ENCODE results near the gene ERC2. TPM values are rescaled to one million over a fixed set of nuclear protein-coding genes. Genes with fewer than 3 reads are reported as not detected.

ERC2 gene
- total RNA-seq, 3 donors from 2014 or later, result 0.16 TPM; not detected in 2

- peaks cover 16% of the 10 kb centered on the region for H3K27me3 Mint-ChIP-seq (ENCODE audit: low read depth)
- ATAC-seq, result no peak
- no peaks in the 10 kb centered on the region for H3K4me1 Mint-ChIP-seq (ENCODE audit: low read depth)
- no peak overlapping the region for H3K4me3 Mint-ChIP-seq
- no peak for DNase-seq
- no peaks in the 10 kb centered on the region for H3K9me3 Mint-ChIP-seq
- no peaks in the 10 kb centered on the region for H3K36me3 Mint-ChIP-seq (ENCODE audit: insufficient read depth)
Measured at GRCh38 chr3:56410576-56410975, 57.7 kb downstream of the ERC2 start.

- H3K9me3 Mint-ChIP-seq, result no peaks in the 10 kb centered on the region
- no peaks in the 10 kb centered on the region for H3K36me3 Mint-ChIP-seq (ENCODE audit: insufficient read depth)
- H3K27me3 Mint-ChIP-seq (ENCODE audit: low read depth), result peaks cover 17% of the 10 kb centered on the region
- H3K4me1 Mint-ChIP-seq (ENCODE audit: low read depth), result no peaks in the 10 kb centered on the region
- ATAC-seq, result no peak
- no peak for DNase-seq
- no peak overlapping the region for H3K4me3 Mint-ChIP-seq
Measured at GRCh38 chr3:56409790-56410189, 58.5 kb downstream of the ERC2 start.

- ATAC-seq (no peak), DNase-seq (no peak)
- H3K9me3 Mint-ChIP-seq, result no peaks in the 10 kb centered on the region
- H3K4me1 Mint-ChIP-seq (ENCODE audit: low read depth), result no peaks in the 10 kb centered on the region
- H3K4me3 Mint-ChIP-seq, result no peak overlapping the region
- no peaks in the 10 kb centered on the region for H3K36me3 Mint-ChIP-seq (ENCODE audit: insufficient read depth)
- peaks cover 20% of the 10 kb centered on the region for H3K27me3 Mint-ChIP-seq (ENCODE audit: low read depth)
Measured at GRCh38 chr3:56408761-56409196, 59.5 kb downstream of the ERC2 start.

GRCh38 chr3:56406826-56407515 is 61.3 kb downstream of the ERC2 start:
- Mint-ChIP-seq H3K36me3 (ENCODE audit: insufficient read depth) (no peaks in the 10 kb centered on the region), H3K4me1 (ENCODE audit: low read depth) (no peaks in the 10 kb centered on the region), H3K4me3 (no peak overlapping the region), H3K27me3 (ENCODE audit: low read depth) (peaks cover 19% of the 10 kb centered on the region), H3K9me3 (no peaks in the 10 kb centered on the region)
- ATAC-seq (no peak), DNase-seq (no peak)

DNA sequence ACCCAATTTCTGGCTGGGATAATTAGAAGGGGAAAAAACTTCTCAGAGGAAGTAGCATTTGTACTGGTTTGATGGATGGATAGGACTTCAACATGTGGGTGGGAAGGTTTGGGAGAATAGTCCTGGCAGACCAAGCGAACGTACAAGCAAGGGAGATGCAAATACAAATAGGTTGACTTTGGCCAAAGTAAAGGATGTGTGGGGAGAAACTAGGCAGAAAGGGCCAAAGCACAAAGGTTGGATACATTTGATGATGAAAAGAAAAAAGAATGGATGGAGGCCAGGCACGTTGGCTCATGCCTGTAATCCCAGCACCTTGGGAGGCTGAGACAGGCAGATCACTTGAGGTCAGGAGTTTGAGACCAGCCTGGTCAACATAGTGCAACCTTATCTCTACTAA is 63.4 kb downstream of the ERC2 start:
- no peaks in the 10 kb centered on the region for H3K4me1 Mint-ChIP-seq (ENCODE audit: low read depth)
- ATAC-seq, result no peak
- H3K27me3 Mint-ChIP-seq (ENCODE audit: low read depth), result peaks cover 10% of the 10 kb centered on the region
- no peaks in the 10 kb centered on the region for H3K36me3 Mint-ChIP-seq (ENCODE audit: insufficient read depth)
- H3K9me3 Mint-ChIP-seq, result no peaks in the 10 kb centered on the region
- no peak for DNase-seq
- no peak overlapping the region for H3K4me3 Mint-ChIP-seq

DNA sequence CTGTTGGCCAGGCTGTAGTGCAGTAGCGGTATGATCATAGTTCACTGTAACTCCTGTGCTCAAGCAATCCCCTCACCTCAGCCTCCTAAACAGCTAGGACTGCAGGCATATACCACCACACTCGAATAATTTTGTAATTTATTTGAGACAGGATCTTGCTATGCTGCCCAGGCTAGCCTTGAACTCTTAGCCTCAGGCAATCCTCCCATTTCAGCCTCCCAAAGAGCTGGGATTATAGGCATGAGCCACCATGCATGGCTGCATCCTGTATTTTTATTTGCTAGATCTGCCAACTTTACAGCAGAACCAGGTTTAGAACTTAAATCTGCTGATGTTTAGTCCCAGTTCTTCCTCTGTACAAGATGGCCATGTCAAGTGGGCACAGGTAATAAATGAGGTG is 69.6 kb downstream of the ERC2 start:
- Mint-ChIP-seq H3K4me3 (no peak overlapping the region), H3K9me3 (no peaks in the 10 kb centered on the region), H3K27me3 (ENCODE audit: low read depth) (peaks cover 19% of the 10 kb centered on the region), H3K4me1 (ENCODE audit: low read depth) (no peaks in the 10 kb centered on the region), H3K36me3 (ENCODE audit: insufficient read depth) (no peaks in the 10 kb centered on the region)
- DNase-seq, result no peak
- ATAC-seq, result no peak

- Mint-ChIP-seq H3K27me3 (ENCODE audit: low read depth) (peaks cover 22% of the 10 kb centered on the region), H3K4me3 (no peak overlapping the region), H3K36me3 (ENCODE audit: insufficient read depth) (no peaks in the 10 kb centered on the region), H3K4me1 (ENCODE audit: low read depth) (no peaks in the 10 kb centered on the region), H3K9me3 (no peaks in the 10 kb centered on the region)
- ATAC-seq (no peak), DNase-seq (no peak)
Measured at GRCh38 chr3:56397798-56398197, 70.5 kb downstream of the ERC2 start.

GRCh38 chr3:56389183-56389830 is 79.0 kb downstream of the ERC2 start:
- no peak for DNase-seq
- no peaks in the 10 kb centered on the region for H3K9me3 Mint-ChIP-seq
- H3K36me3 Mint-ChIP-seq (ENCODE audit: insufficient read depth), result no peaks in the 10 kb centered on the region
- H3K4me1 Mint-ChIP-seq (ENCODE audit: low read depth), result no peaks in the 10 kb centered on the region
- H3K4me3 Mint-ChIP-seq, result no peak overlapping the region
- peak; percentile 38 to 53 for ATAC-seq
- H3K27me3 Mint-ChIP-seq (ENCODE audit: low read depth), result peaks cover 14% of the 10 kb centered on the region

GRCh38 chr3:56383092-56383491 is 85.2 kb downstream of the ERC2 start:
- H3K4me1 Mint-ChIP-seq (ENCODE audit: low read depth), result no peaks in the 10 kb centered on the region
- ATAC-seq (no peak), DNase-seq (no peak)
- no peak overlapping the region for H3K4me3 Mint-ChIP-seq
- H3K36me3 Mint-ChIP-seq (ENCODE audit: insufficient read depth), result no peaks in the 10 kb centered on the region
- H3K27me3 Mint-ChIP-seq (ENCODE audit: low read depth), result peaks cover 8% of the 10 kb centered on the region
- H3K9me3 Mint-ChIP-seq, result no peaks in the 10 kb centered on the region

DNA sequence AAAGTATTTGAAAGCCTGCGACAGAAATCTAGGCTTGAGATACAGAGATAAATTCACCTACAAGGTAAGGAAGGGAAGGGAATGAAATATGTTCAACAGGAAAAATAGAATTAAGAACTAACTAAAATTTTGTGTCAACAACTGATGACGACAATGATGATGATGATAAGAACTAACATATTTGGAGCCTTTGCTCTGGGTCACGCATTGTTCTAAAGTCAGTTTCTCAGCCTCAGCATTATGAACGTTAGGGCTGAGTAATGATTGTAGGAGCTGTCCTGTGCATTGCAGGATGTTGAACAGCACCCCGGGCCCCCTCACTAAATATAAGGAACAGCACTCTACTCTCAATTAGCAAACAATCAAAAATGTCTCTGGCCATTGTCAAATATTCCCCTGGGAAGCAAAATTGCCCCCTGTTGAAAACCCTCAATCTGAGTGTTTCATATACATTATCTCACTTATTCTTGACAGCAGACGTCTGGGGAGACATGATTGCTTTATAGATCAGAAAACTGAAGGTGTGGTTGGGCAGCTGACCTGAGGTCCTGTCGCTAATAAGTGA is 88.5 kb downstream of the ERC2 start:
- Mint-ChIP-seq H3K9me3 (peaks cover 9% of the 10 kb centered on the region), H3K27me3 (ENCODE audit: low read depth) (peaks cover 5% of the 10 kb centered on the region), H3K4me3 (no peak overlapping the region), H3K4me1 (ENCODE audit: low read depth) (no peaks in the 10 kb centered on the region), H3K36me3 (ENCODE audit: insufficient read depth) (no peaks in the 10 kb centered on the region)
- DNase-seq, result no peak
- no peak for ATAC-seq

DNA sequence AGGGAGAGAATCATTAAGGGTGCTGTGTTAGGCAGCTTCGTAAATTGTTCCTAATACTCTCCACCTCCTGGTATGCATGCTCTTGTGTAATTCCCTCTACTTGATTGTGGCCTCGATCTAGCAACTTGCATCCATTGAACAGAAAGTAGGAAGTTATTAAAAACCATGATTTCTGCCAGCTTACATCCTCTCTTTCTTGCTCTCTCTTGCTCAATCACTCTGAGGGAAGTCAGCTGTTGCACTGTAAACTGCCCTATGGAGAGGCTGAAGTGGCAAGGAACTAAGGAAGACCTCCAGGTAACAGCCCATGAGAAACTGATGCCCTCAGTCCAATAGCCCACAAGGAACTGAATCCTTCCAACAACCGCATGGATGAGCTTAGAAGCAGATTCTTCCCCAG is 92.6 kb downstream of the ERC2 start:
- no peak for ATAC-seq
- no peaks in the 10 kb centered on the region for H3K36me3 Mint-ChIP-seq (ENCODE audit: insufficient read depth)

DNA sequence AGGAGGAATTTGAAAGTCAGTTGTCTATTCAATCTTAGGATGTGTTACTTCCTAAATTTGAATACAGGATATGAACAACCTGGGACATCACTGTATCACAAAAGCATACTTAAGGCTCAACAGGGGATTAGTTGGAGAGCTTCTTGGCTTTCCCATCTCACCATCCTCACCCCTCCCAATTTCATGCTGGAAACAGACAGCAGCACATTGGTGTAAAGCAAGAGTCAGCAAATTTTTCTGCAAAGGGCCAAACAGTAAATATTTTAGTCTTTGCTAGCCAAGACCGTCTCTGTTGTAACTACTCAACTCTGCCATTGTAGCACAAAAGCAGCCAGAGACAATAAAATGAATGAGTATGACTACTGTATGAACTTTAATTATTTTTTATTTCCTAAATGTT is 94.9 kb downstream of the ERC2 start:
- Mint-ChIP-seq H3K36me3 (ENCODE audit: insufficient read depth) (no peaks in the 10 kb centered on the region), H3K4me3 (no peak overlapping the region), H3K9me3 (peaks cover 9% of the 10 kb centered on the region), H3K4me1 (ENCODE audit: low read depth) (no peaks in the 10 kb centered on the region), H3K27me3 (ENCODE audit: low read depth) (peaks cover 12% of the 10 kb centered on the region)
- ATAC-seq (no peak), DNase-seq (no peak)

More for the DNA sequence above, 92.6 kb downstream of the ERC2 start:
- peaks cover 9% of the 10 kb centered on the region for H3K9me3 Mint-ChIP-seq
- no peak for DNase-seq
- H3K4me1 Mint-ChIP-seq (ENCODE audit: low read depth), result no peaks in the 10 kb centered on the region
- H3K4me3 Mint-ChIP-seq, result no peak overlapping the region
- peaks cover 16% of the 10 kb centered on the region for H3K27me3 Mint-ChIP-seq (ENCODE audit: low read depth)

- Mint-ChIP-seq H3K4me1 (ENCODE audit: low read depth) (no peaks in the 10 kb centered on the region), H3K27me3 (ENCODE audit: low read depth) (peaks cover 12% of the 10 kb centered on the region), H3K36me3 (ENCODE audit: insufficient read depth) (no peaks in the 10 kb centered on the region), H3K9me3 (peaks cover 8% of the 10 kb centered on the region), H3K4me3 (no peak overlapping the region)
- ATAC-seq, result no peak
- no peak for DNase-seq
Measured at GRCh38 chr3:56370991-56371775, 97.1 kb downstream of the ERC2 start.

DNA sequence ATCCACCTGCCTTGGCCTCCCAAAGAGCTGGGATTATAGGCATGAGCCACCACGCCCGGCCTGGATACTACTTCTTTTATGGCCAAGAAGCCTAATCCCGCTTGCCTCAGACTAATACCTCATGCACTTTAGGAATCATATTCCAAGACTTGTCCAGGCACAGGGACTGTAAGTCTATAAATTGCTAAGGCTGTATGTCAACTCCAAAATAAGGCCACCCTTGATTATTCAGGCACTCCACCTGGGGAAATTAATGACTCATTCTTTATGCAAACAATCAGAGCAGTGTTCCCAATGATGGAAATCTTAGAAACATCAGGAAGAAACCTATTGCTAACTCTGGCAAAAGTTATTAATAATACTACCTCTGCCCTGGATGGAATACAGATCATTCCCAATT is 98.4 kb downstream of the ERC2 start:
- ATAC-seq (no peak), DNase-seq (no peak)
- no peaks in the 10 kb centered on the region for H3K4me1 Mint-ChIP-seq (ENCODE audit: low read depth)
- peaks cover 12% of the 10 kb centered on the region for H3K27me3 Mint-ChIP-seq (ENCODE audit: low read depth)
- no peaks in the 10 kb centered on the region for H3K9me3 Mint-ChIP-seq
- no peaks in the 10 kb centered on the region for H3K36me3 Mint-ChIP-seq (ENCODE audit: insufficient read depth)
- no peak overlapping the region for H3K4me3 Mint-ChIP-seq
